Endothelial cell of umbilical vein (primary cell): ENCODE data around the gene TMSB10. TPM values are rescaled to one million over a fixed set of nuclear protein-coding genes. Genes with fewer than 3 reads are reported as not detected.

ENCODE experiments used
- BruUV-seq: library from RNA; stranded (reverse); fragments of 400-500 nt; replicated peaks from 2 replicates; lab custom pipeline; 2021; lab: Mats Ljungman, UMichigan
- CTCF ChIA-PET: fragments of 300-600, 350-600 bp; sonication (Branson Sonifier 250); formaldehyde crosslinking; loops from one replicate; lab custom pipeline; 2021; ENCODE audit warnings: antibody characterized with exemption, inconsistent platforms; lab: Charles Lee
- POLR2A ChIA-PET: fragments of 300-600, 350-600 bp; sonication (Branson Sonifier 250); formaldehyde crosslinking; loops from one replicate; lab custom pipeline; 2021; ENCODE audit warnings: antibody characterized with exemption, inconsistent platforms; lab: Charles Lee
- DNase-seq: peaks from one replicate; pipeline ENCODE4 v3.0.0-alpha.2; 2011; ENCODE audit warnings: low read depth, low spot score
- FAIRE-seq: peaks from 2 replicates; lab custom pipeline; 2011; peaks lifted over from hg19 to GRCh38; lab: Jason Lieb, UNC
- H2AFZ ChIP-seq: 2 replicates; pipeline ENCODE4 v1.6.0; 2012; ENCODE audit warnings: low read depth, low read length, control low read depth, inconsistent platforms
- H3K27ac ChIP-seq: 2 replicates; pipeline ENCODE4 v1.5.1; 2011; ENCODE audit warnings: low read depth, mild to moderate bottlenecking, control low read depth, low read length, moderate library complexity; ENCODE audit not compliant: insufficient read depth
- H3K27me3 ChIP-seq, 2 experiments: 2 replicates each; pipeline versions ENCODE4 v1.6.0 to v1.6.1; 2011; ENCODE audit warnings: low read length in 2 of 2, mixed read lengths in 1 of 2; ENCODE audit not compliant: control insufficient read depth in 2 of 2, insufficient read depth in 2 of 2
- H3K36me3 ChIP-seq, 2 experiments: 2 replicates in 1 of 2; 3 replicates in 1 of 2; pipeline ENCODE4 v1.5.1; 2011; ENCODE audit warnings: low read length in 2 of 2, mild to moderate bottlenecking in 1 of 2, moderate library complexity in 1 of 2; ENCODE audit not compliant: control insufficient read depth in 2 of 2, insufficient read depth in 2 of 2; ENCODE audit errors: extremely low read depth in 1 of 2
- H3K4me1 ChIP-seq: 3 replicates; pipeline ENCODE4 v1.5.1; 2011; ENCODE audit warnings: mild to moderate bottlenecking, low read length; ENCODE audit not compliant: control insufficient read depth, insufficient read depth; ENCODE audit errors: extremely low read depth
- H3K4me2 ChIP-seq: 2 replicates; pipeline ENCODE4 v1.6.1; 2011; ENCODE audit warnings: low read length, control low read depth, mixed read lengths; ENCODE audit not compliant: insufficient read depth
- H3K4me3 ChIP-seq, 3 experiments: fragments of 200-600 bp in 1 of 3; sonication (generic), shearing (Covaris generic) in 1 of 3; replicated peaks in 1 of 3; 2 replicates each; pipeline ENCODE4 v1.5.1; 2011 to 2016; ENCODE audit warnings: control low read depth in 3 of 3, low read length in 3 of 3, mild to moderate bottlenecking in 2 of 3, inconsistent platforms in 1 of 3, low read depth in 1 of 3, moderate library complexity in 1 of 3; ENCODE audit not compliant: insufficient read depth in 1 of 3
- H3K79me2 ChIP-seq: 2 replicates; pipeline ENCODE4 v1.6.0; 2012; ENCODE audit warnings: low read length, inconsistent platforms; ENCODE audit not compliant: control insufficient read depth, insufficient read depth
- H3K9ac ChIP-seq: replicated peaks from 2 replicates; pipeline ENCODE3; 2011; ENCODE audit warnings: low read length, control low read depth; ENCODE audit not compliant: insufficient read depth; ENCODE audit errors: extremely low read depth
- H3K9me1 ChIP-seq: replicated peaks from 3 replicates; pipeline ENCODE4 v1.6.0; 2011; ENCODE audit warnings: mild to moderate bottlenecking, low read length; ENCODE audit not compliant: control insufficient read depth, insufficient read depth; ENCODE audit errors: extremely low read depth
- H3K9me3 ChIP-seq: replicated peaks from 2 replicates; pipeline ENCODE4 v1.5.1; 2012; ENCODE audit warnings: low read length, inconsistent platforms; ENCODE audit not compliant: control insufficient read depth, insufficient read depth
- H4K20me1 ChIP-seq: replicated peaks from 2 replicates; pipeline ENCODE3; 2011; ENCODE audit warnings: mild to moderate bottlenecking, low read length; ENCODE audit not compliant: control insufficient read depth, insufficient read depth; ENCODE audit errors: extremely low read depth
- EZH2 ChIP-seq: IDR thresholded peaks from 2 replicates; pipeline ENCODE4 v1.6.1; 2012; ENCODE audit warnings: borderline replicate concordance, low read depth, mild to moderate bottlenecking, moderate library complexity, low read length, inconsistent platforms; ENCODE audit not compliant: severe bottlenecking
- FOS ChIP-seq: IDR thresholded peaks from 2 replicates; pipeline ENCODE4 v1.6.1; 2011; ENCODE audit warnings: mild to moderate bottlenecking, low read length, moderate library complexity, borderline replicate concordance; ENCODE audit not compliant: insufficient read depth
- GATA2 ChIP-seq: IDR thresholded peaks from 2 replicates; pipeline ENCODE4 v1.7.0; 2011; ENCODE audit warnings: low read depth, mild to moderate bottlenecking, moderate library complexity, mixed read lengths, low read length; ENCODE audit not compliant: insufficient read length, insufficient read depth
- JUN ChIP-seq: IDR thresholded peaks from 2 replicates; pipeline ENCODE4 v1.6.1; 2011; ENCODE audit warnings: borderline replicate concordance, low read depth; ENCODE audit not compliant: insufficient read length, insufficient read depth
- MYC ChIP-seq: IDR thresholded peaks from one replicate; pipeline ENCODE4 v1.6.1; 2011; ENCODE audit warnings: mild to moderate bottlenecking, low read depth, low read length
- POLR2A ChIP-seq: IDR thresholded peaks from 2 replicates; pipeline ENCODE4 v1.6.1; 2012; ENCODE audit warnings: low read depth, mild to moderate bottlenecking, control low read depth, low read length
- POLR2AphosphoS5 ChIP-seq: IDR thresholded peaks from 2 replicates; pipeline ENCODE4 v1.6.1; 2012; ENCODE audit warnings: low read depth, mild to moderate bottlenecking, control low read depth, low read length, moderate library complexity; ENCODE audit not compliant: insufficient read depth
- dilution Hi-C: fragments of 300-500 bp; cut with MboI; formaldehyde crosslinking; loops from one replicate; pipeline ENCODE4 v1.15.0; 2019; ENCODE audit warnings: low sequenced_read_pairs; ENCODE audit not compliant: extremely low pct_ligation_motif_present
- intact Hi-C: fragments of 100-400 bp; cut with micrococcal nuclease; formaldehyde crosslinking; loops from one replicate; pipeline ENCODE4 v1.10.0; 2022
- polyA plus RNA-seq, 4 experiments: library from polyadenylated mRNA; depleted of rRNA in 3 of 4; stranded (reverse) in 3 of 4; unstranded in 1 of 4; fragments of >200 nt; gene quantifications; 2 replicates each; pipeline versions ENCODE4 v1.2.1 to v1.2.3, GENCODE V29; 2011 to 2012; ENCODE audit warnings: missing spikeins in 1 of 4
- total RNA-seq: library from RNA; stranded (reverse); gene quantifications from 2 replicates; pipeline ENCODE4 v1.2.3, GENCODE V29; 2021
- TF ChIP-seq, protein P1 (sequence below): IDR thresholded peaks from 2 replicates; pipeline ENCODE4 v1.6.1; 2011; ENCODE audit not compliant: insufficient read depth, insufficient read length
- TF ChIP-seq, protein P2 (sequence below), 2 donors: IDR thresholded peaks; 1 replicate in 1 of 2; 2 replicates in 1 of 2; pipeline ENCODE4 v1.5.1; 2011; ENCODE audit warnings: low read length in 2 of 2, mild to moderate bottlenecking in 2 of 2, moderate library complexity in 2 of 2, control low read depth in 1 of 2, inconsistent platforms in 1 of 2, low read depth in 1 of 2; ENCODE audit not compliant: insufficient read depth in 1 of 2; ENCODE audit errors: extremely low read depth in 1 of 2

TMSB10 gene
- total and polyA plus RNA-seq, 2 donors (not counting 3 experiments of a cell fraction or from before 2014, with no cell fraction given): 2,774 to 4,015 TPM

DNA sequence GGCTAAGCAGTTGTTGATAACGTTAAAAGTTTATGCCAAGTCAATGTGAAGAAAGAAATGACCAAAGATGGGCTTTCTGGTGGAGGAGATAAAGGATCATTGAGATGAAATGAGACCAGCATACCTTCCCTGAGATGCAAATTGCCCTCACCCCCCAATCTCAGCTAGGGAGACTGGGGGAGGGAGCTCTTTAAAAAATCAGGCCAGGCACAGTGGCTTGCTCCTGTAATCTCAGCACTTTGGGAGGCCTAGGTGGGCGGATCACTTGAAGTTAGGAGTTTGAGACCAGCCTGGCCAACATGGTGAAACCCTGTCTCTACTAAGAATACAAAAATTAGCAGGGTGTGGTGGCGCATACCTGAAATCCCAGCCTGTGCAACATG, 34.6 kb downstream of the TMSB10 start:
- Histone ChIP-seq H3K9me3 (no peaks in the 10 kb centered on the region), H3K27me3 (no peaks in the 10 kb centered on the region), H3K79me2 (no peaks in the 10 kb centered on the region), H3K27ac (no peak overlapping the region), H2AFZ (peak overlapping the region; percentile 62), H3K4me2 (no peak overlapping the region), H3K9me1 (no peaks in the 10 kb centered on the region), H3K4me3 (no peak overlapping the region), H4K20me1 (no peaks in the 10 kb centered on the region), H3K9ac (no peak overlapping the region), H3K36me3 (no peaks in the 10 kb centered on the region), H3K4me1 (peaks cover 3% of the 10 kb centered on the region)
- DNase-seq: no peak
- CTCF ChIA-PET: interaction anchor here (1.0 to 4.5 kb wide), 3 partner anchors 11 to 78 kb away, joined by 4 to 32 read pairs (median 5); no protein-coding TSS in a partner anchor
- TF ChIP-seq, protein P1, sequence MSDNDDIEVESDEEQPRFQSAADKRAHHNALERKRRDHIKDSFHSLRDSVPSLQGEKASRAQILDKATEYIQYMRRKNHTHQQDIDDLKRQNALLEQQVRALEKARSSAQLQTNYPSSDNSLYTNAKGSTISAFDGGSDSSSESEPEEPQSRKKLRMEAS: no peak
- POLR2A ChIA-PET: no interaction called here
- BruUV-seq: no TSS peak
- intact Hi-C loops: no loop called here
- no peak for FAIRE-seq
- dilution Hi-C loops: no loop called here

DNA sequence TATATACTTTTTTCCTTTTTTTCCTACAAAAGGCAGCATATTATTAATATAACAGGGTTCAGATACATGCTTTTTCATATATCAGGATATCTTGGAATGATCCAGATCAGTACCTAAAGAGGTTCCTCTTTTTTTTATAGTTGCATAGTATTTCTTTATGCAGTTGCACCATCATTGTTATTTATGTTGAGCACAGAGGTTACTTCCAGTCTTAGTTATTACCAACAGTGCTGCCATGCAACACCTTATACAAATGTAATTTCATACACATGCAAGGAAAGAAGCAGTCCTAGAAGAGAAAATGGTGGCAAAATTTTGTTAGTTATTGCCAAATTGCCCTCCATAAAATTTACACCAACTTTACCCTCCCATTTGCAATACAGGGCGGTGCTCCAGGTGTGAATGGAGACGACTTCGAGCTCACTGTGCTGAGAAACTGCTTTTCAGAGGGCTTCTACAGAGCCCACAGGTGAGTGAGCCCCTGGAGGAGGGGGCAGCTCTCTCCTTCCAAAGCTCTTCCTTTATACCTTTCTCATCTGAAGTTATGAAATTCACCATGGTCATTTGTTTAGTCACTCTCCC, 35.5 kb downstream of the TMSB10 start:
- CTCF ChIA-PET: interaction anchor here (4.5 kb wide), 1 partner anchor 15 kb away, joined by 32 read pairs; no protein-coding TSS in a partner anchor

More for the DNA sequence above, 35.5 kb downstream of the TMSB10 start:
- Histone ChIP-seq H3K9me3 (no peaks in the 10 kb centered on the region), H3K27ac (no peak overlapping the region), H3K4me3 (no peak overlapping the region), H2AFZ (no peak overlapping the region), H3K4me1 (peaks cover 3% of the 10 kb centered on the region), H3K27me3 (no peaks in the 10 kb centered on the region), H3K79me2 (no peaks in the 10 kb centered on the region), H3K4me2 (no peak overlapping the region), H4K20me1 (no peaks in the 10 kb centered on the region), H3K9ac (no peak overlapping the region), H3K36me3 (no peaks in the 10 kb centered on the region), H3K9me1 (no peaks in the 10 kb centered on the region)
- no TSS peak for BruUV-seq
- no peak for DNase-seq
- POLR2A ChIA-PET: no interaction called here
- TF ChIP-seq MYC (no peak), JUN (no peak), EZH2 (no peak), GATA2 (no peak), POLR2AphosphoS5 (no peak), POLR2A (no peak), FOS (no peak)
- TF ChIP-seq, protein P2, sequence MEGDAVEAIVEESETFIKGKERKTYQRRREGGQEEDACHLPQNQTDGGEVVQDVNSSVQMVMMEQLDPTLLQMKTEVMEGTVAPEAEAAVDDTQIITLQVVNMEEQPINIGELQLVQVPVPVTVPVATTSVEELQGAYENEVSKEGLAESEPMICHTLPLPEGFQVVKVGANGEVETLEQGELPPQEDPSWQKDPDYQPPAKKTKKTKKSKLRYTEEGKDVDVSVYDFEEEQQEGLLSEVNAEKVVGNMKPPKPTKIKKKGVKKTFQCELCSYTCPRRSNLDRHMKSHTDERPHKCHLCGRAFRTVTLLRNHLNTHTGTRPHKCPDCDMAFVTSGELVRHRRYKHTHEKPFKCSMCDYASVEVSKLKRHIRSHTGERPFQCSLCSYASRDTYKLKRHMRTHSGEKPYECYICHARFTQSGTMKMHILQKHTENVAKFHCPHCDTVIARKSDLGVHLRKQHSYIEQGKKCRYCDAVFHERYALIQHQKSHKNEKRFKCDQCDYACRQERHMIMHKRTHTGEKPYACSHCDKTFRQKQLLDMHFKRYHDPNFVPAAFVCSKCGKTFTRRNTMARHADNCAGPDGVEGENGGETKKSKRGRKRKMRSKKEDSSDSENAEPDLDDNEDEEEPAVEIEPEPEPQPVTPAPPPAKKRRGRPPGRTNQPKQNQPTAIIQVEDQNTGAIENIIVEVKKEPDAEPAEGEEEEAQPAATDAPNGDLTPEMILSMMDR (IDR thresholded peaks at IDR 0.05; ENCODE audit: extremely low read depth in 1 of 2, insufficient read depth in 1 of 2, low read depth in 1 of 2, low read length in 2 of 2): no peak
- TF ChIP-seq, protein P1: no peak
- dilution Hi-C loops (no loop called here), intact Hi-C loops (no loop called here)
- FAIRE-seq: no peak
